ENCODE data around the gene PITPNM3.

The PITPNM3 gene

GRCh38 chr17:6444571-6445335, 111.6 kb downstream of the PITPNM3 start:
- H3K4me2 ChIP-seq = no peak overlapping the region
- no peak overlapping the region for H2AFZ ChIP-seq (ENCODE audit: low read depth)
- H3K36me3 ChIP-seq (ENCODE audit: insufficient read depth) = no peaks in the 10 kb centered on the region
- TF ChIP-seq CTCF (conservative IDR thresholded peaks at IDR 0.05; ENCODE audit: low read depth, low read length) = no peak
- H3K27ac ChIP-seq = no peak overlapping the region
- no peaks in the 10 kb centered on the region for H3K4me1 ChIP-seq (ENCODE audit: low read depth, poor library complexity, severe bottlenecking)
- H4K20me1 ChIP-seq (ENCODE audit: insufficient read depth) = no peaks in the 10 kb centered on the region
- no peaks in the 10 kb centered on the region for H3K79me2 ChIP-seq (ENCODE audit: insufficient read depth, low read depth)
- no peak overlapping the region for H3K9ac ChIP-seq
- H3K4me3 ChIP-seq (IDR thresholded peaks at IDR 0.05; ENCODE audit: insufficient read depth, low read depth, low read length) = no peak overlapping the region
- no peaks in the 10 kb centered on the region for H3K27me3 ChIP-seq (ENCODE audit: insufficient read depth, low read depth)

- Histone ChIP-seq H3K27ac (peak within 1 kb of the TSS; percentile 33; the same call in 1 of the 2 replicates), H3K79me2 (ENCODE audit: insufficient read depth, low read depth) (no peaks in the 10 kb centered on the region), H3K4me1 (ENCODE audit: low read depth, poor library complexity, severe bottlenecking) (no peaks in the 10 kb centered on the region), H3K27me3 (ENCODE audit: insufficient read depth, low read depth) (no peaks in the 10 kb centered on the region), H4K20me1 (ENCODE audit: insufficient read depth) (no peaks in the 10 kb centered on the region), H3K9ac (peak within 1 kb of the TSS; percentile 32; the same call in 1 of the 2 replicates), H2AFZ (ENCODE audit: low read depth) (peak within 1 kb of the TSS; percentile 49), H3K4me2 (peak within 1 kb of the TSS; percentile 17; the same call in 1 of the 2 replicates), H3K4me3 (IDR thresholded peaks at IDR 0.05; ENCODE audit: insufficient read depth, low read depth, low read length) (no peak within 1 kb of the TSS), H3K36me3 (ENCODE audit: insufficient read depth) (no peaks in the 10 kb centered on the region)
- TF ChIP-seq CTCF (conservative IDR thresholded peaks at IDR 0.05; ENCODE audit: low read depth, low read length) = no peak
Observed at GRCh38 chr17:6443692-6444570, 112.4 kb downstream of the PITPNM3 start, which contains the start of gene PIMREG. TSS of gene PIMREG (plus strand) at chr17:6444455. CDS start at chr17:6445111, 656 bp downstream.

GRCh38 chr17:6442775-6443174, 113.6 kb downstream of the PITPNM3 start:
- Histone ChIP-seq H3K4me3 (IDR thresholded peaks at IDR 0.05; ENCODE audit: insufficient read depth, low read depth, low read length) (no peak overlapping the region), H2AFZ (ENCODE audit: low read depth) (no peak overlapping the region), H3K79me2 (ENCODE audit: insufficient read depth, low read depth) (no peaks in the 10 kb centered on the region), H3K27ac (no peak overlapping the region), H3K9ac (no peak overlapping the region), H3K27me3 (ENCODE audit: insufficient read depth, low read depth) (no peaks in the 10 kb centered on the region), H3K4me1 (ENCODE audit: low read depth, poor library complexity, severe bottlenecking) (no peaks in the 10 kb centered on the region), H3K36me3 (ENCODE audit: insufficient read depth) (no peaks in the 10 kb centered on the region), H4K20me1 (ENCODE audit: insufficient read depth) (no peaks in the 10 kb centered on the region), H3K4me2 (no peak overlapping the region)
- no peak for TF ChIP-seq CTCF (conservative IDR thresholded peaks at IDR 0.05; ENCODE audit: low read depth, low read length)

- Histone ChIP-seq H3K4me1 (ENCODE audit: low read depth, poor library complexity, severe bottlenecking) (no peaks in the 10 kb centered on the region), H3K36me3 (ENCODE audit: insufficient read depth) (no peaks in the 10 kb centered on the region), H2AFZ (ENCODE audit: low read depth) (no peak overlapping the region), H3K4me3 (IDR thresholded peaks at IDR 0.05; ENCODE audit: insufficient read depth, low read depth, low read length) (no peak overlapping the region), H3K27ac (no peak overlapping the region), H3K79me2 (ENCODE audit: insufficient read depth, low read depth) (no peaks in the 10 kb centered on the region), H3K9ac (no peak overlapping the region), H3K4me2 (no peak overlapping the region), H3K27me3 (ENCODE audit: insufficient read depth, low read depth) (no peaks in the 10 kb centered on the region), H4K20me1 (ENCODE audit: insufficient read depth) (no peaks in the 10 kb centered on the region)
- TF ChIP-seq CTCF (conservative IDR thresholded peaks at IDR 0.05; ENCODE audit: low read depth, low read length) = no peak
Observed at GRCh38 chr17:6439951-6440350, 116.4 kb downstream of the PITPNM3 start.
